Bronchial epithelial cell (primary cell): ENCODE results near the gene PSMA3. TPM values are rescaled to one million over a fixed set of nuclear protein-coding genes. Genes with fewer than 3 reads are reported as not detected.

Experiments
- DNase-seq: peaks from one replicate; pipeline ENCODE4 v3.0.0-alpha.2; 2010; ENCODE audit warnings: low read depth
- FAIRE-seq: peaks from 2 replicates; lab custom pipeline; 2011; peaks lifted over from hg19 to GRCh38; lab: Jason Lieb, UNC
- H3K27me3 ChIP-seq: 2 replicates; pipeline ENCODE4 v1.5.1; 2011; ENCODE audit warnings: low read length; ENCODE audit not compliant: control insufficient read depth, insufficient read depth
- H3K36me3 ChIP-seq: 2 replicates; pipeline ENCODE4 v1.5.1; 2011; ENCODE audit warnings: low read length; ENCODE audit not compliant: control insufficient read depth, insufficient read depth
- H3K4me3 ChIP-seq: 2 replicates; pipeline ENCODE4 v1.5.1; 2011; ENCODE audit warnings: mild to moderate bottlenecking, low read depth, low read length, control low read depth
- CTCF ChIP-seq: IDR thresholded peaks from 2 replicates; pipeline ENCODE4 v1.5.1; 2011; ENCODE audit warnings: mild to moderate bottlenecking, moderate library complexity, low read length, control low read depth, inconsistent platforms; ENCODE audit not compliant: insufficient read depth, severe bottlenecking
- total RNA-seq: library from RNA; depleted of rRNA; stranded (reverse); fragments of >200 nt; gene quantifications from 2 replicates; pipeline ENCODE4 v1.2.1, GENCODE V29; 2014

PSMA3 gene
- total RNA-seq: 76.1 and 90.9 TPM in 2 replicates

- peaks cover 2% of the 10 kb centered on the region for H3K36me3 ChIP-seq
- no peak for TF ChIP-seq CTCF
- DNase-seq (peak; percentile 91), FAIRE-seq (no peak)
- peak within 1 kb of the TSS; percentile 90 for H3K4me3 ChIP-seq
- H3K27me3 ChIP-seq: no peaks in the 10 kb centered on the region
These were observed at the start of gene PSMA3 for GRCh38 chr14:58244556-58245387. Gene PSMA3, plus strand, starts transcription at chr14:58244843. Its CDS starts 78 bp downstream, at chr14:58244921.

- H3K36me3 ChIP-seq: no peaks in the 10 kb centered on the region
- H3K4me3 ChIP-seq: no peak overlapping the region
- TF ChIP-seq CTCF: no peak
- no peak for DNase-seq
- H3K27me3 ChIP-seq: no peaks in the 10 kb centered on the region
- FAIRE-seq: no peak
These were observed 48.4 kb upstream of the PSMA3 start for GRCh38 chr14:58196198-58196597.

- Histone ChIP-seq H3K4me3 (no peak overlapping the region), H3K27me3 (no peaks in the 10 kb centered on the region), H3K36me3 (no peaks in the 10 kb centered on the region)
- no peak for FAIRE-seq
- DNase-seq: no peak
- TF ChIP-seq CTCF: no peak
These were observed 46.6 kb upstream of the PSMA3 start for GRCh38 chr14:58198086-58198485.

GRCh38 chr14:58199726-58200479 lies 44.7 kb upstream of the PSMA3 start, which contains the start of gene ACTR10:
Gene ACTR10, plus strand, starts transcription at chr14:58200149. Its CDS starts 69 bp downstream, at chr14:58200218.
- TF ChIP-seq CTCF: no peak

GRCh38 chr14:58200480-58200841 lies 44.2 kb upstream of the PSMA3 start:
- Histone ChIP-seq H3K4me3 (peak overlapping the region; percentile 95), H3K36me3 (peaks cover 2% of the 10 kb centered on the region), H3K27me3 (no peaks in the 10 kb centered on the region)
- no peak for TF ChIP-seq CTCF
- DNase-seq (peak; percentile 8), FAIRE-seq (no peak)

More at GRCh38 chr14:58199726-58200479, 44.7 kb upstream of the PSMA3 start, which contains the start of gene ACTR10:
- peak; percentile 66 for DNase-seq
- Histone ChIP-seq H3K4me3 (peak within 1 kb of the TSS; percentile 95), H3K27me3 (no peaks in the 10 kb centered on the region), H3K36me3 (peaks cover 2% of the 10 kb centered on the region)
- FAIRE-seq: no peak
